Loucy (cell line): ENCODE measurements around the gene LAMA5.

ENCODE experiments used
- H2AFZ ChIP-seq: fragments of 200-600 bp; sonication (generic); 2 replicates; pipeline ENCODE4 v1.6.0; 2016; ENCODE audit warnings: antibody characterized with exemption, mild to moderate bottlenecking, low read length, moderate library complexity
- H3F3A ChIP-seq: fragments of 200-600 bp; 2 replicates; pipeline ENCODE4 v1.6.0; 2016; ENCODE audit warnings: antibody characterized with exemption, low read depth, mild to moderate bottlenecking
- H3K27me3 ChIP-seq: fragments of 200-600 bp; sonication (generic); 2 replicates; pipeline ENCODE4 v1.6.1; 2014; ENCODE audit warnings: low read length, mild to moderate bottlenecking; ENCODE audit not compliant: insufficient read depth, poor library complexity, severe bottlenecking
- H3K36me3 ChIP-seq: fragments of 200-600 bp; sonication (generic); 2 replicates; pipeline ENCODE4 v1.6.1; 2016; ENCODE audit warnings: low read length; ENCODE audit not compliant: insufficient read depth
- H3K4me1 ChIP-seq: fragments of 200-600 bp; sonication (generic); 2 replicates; pipeline ENCODE4 v1.5.1; 2014; ENCODE audit warnings: low read length, mild to moderate bottlenecking; ENCODE audit not compliant: insufficient read depth, poor library complexity, severe bottlenecking
- H3K4me2 ChIP-seq: fragments of 200-600 bp; sonication (generic); 2 replicates; pipeline ENCODE4 v1.6.0; 2014; ENCODE audit warnings: antibody characterized with exemption, low read length, low read depth, mild to moderate bottlenecking; ENCODE audit not compliant: poor library complexity, severe bottlenecking
- H3K4me3 ChIP-seq: fragments of 200-600 bp; sonication (generic); 2 replicates; pipeline ENCODE4 v1.5.1; 2014; ENCODE audit warnings: low read length, mild to moderate bottlenecking, mixed read lengths; ENCODE audit not compliant: poor library complexity, severe bottlenecking
- H3K79me2 ChIP-seq: fragments of 200-600 bp; sonication (generic); 2 replicates; pipeline ENCODE4 v1.6.1; 2014; ENCODE audit warnings: low read length; ENCODE audit not compliant: insufficient read depth
- H3K9ac ChIP-seq: fragments of 200-600 bp; sonication (generic); 2 replicates; pipeline ENCODE4 v1.6.0; 2014; ENCODE audit warnings: mild to moderate bottlenecking, low read depth, low read length, moderate library complexity; ENCODE audit not compliant: poor library complexity, severe bottlenecking
- H3K9me2 ChIP-seq: fragments of 200-600 bp; sonication (generic); replicated peaks from 2 replicates; pipeline ENCODE4 v1.6.1; 2016; ENCODE audit warnings: low read depth, low read length, mixed read lengths
- H3K9me3 ChIP-seq: fragments of 200-600 bp; sonication (generic); 2 replicates; pipeline ENCODE4 v1.6.1; 2014; ENCODE audit warnings: mild to moderate bottlenecking, antibody characterized with exemption, low read length, low read depth; ENCODE audit not compliant: insufficient read depth
- H4K20me1 ChIP-seq: fragments of 200-600 bp; sonication (generic); 2 replicates; pipeline ENCODE4 v1.6.0; 2014; ENCODE audit warnings: antibody characterized with exemption, low read length, mild to moderate bottlenecking; ENCODE audit not compliant: insufficient read depth, poor library complexity, severe bottlenecking
- EZH2phosphoT487 ChIP-seq: fragments of 200-600 bp; IDR thresholded peaks from 2 replicates; pipeline ENCODE4 v1.6.1; 2018; ENCODE audit warnings: antibody characterized with exemption, mild to moderate bottlenecking, moderate library complexity, borderline replicate concordance
- TF ChIP-seq, protein P1 (sequence below): fragments of 200-600 bp; sonication (generic); conservative IDR thresholded peaks from 2 replicates; pipeline ENCODE4 v1.5.1; 2014; ENCODE audit warnings: mild to moderate bottlenecking, antibody characterized with exemption, low read length

The LAMA5 gene, protein sequence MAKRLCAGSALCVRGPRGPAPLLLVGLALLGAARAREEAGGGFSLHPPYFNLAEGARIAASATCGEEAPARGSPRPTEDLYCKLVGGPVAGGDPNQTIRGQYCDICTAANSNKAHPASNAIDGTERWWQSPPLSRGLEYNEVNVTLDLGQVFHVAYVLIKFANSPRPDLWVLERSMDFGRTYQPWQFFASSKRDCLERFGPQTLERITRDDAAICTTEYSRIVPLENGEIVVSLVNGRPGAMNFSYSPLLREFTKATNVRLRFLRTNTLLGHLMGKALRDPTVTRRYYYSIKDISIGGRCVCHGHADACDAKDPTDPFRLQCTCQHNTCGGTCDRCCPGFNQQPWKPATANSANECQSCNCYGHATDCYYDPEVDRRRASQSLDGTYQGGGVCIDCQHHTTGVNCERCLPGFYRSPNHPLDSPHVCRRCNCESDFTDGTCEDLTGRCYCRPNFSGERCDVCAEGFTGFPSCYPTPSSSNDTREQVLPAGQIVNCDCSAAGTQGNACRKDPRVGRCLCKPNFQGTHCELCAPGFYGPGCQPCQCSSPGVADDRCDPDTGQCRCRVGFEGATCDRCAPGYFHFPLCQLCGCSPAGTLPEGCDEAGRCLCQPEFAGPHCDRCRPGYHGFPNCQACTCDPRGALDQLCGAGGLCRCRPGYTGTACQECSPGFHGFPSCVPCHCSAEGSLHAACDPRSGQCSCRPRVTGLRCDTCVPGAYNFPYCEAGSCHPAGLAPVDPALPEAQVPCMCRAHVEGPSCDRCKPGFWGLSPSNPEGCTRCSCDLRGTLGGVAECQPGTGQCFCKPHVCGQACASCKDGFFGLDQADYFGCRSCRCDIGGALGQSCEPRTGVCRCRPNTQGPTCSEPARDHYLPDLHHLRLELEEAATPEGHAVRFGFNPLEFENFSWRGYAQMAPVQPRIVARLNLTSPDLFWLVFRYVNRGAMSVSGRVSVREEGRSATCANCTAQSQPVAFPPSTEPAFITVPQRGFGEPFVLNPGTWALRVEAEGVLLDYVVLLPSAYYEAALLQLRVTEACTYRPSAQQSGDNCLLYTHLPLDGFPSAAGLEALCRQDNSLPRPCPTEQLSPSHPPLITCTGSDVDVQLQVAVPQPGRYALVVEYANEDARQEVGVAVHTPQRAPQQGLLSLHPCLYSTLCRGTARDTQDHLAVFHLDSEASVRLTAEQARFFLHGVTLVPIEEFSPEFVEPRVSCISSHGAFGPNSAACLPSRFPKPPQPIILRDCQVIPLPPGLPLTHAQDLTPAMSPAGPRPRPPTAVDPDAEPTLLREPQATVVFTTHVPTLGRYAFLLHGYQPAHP (N-terminal part only)

DNA sequence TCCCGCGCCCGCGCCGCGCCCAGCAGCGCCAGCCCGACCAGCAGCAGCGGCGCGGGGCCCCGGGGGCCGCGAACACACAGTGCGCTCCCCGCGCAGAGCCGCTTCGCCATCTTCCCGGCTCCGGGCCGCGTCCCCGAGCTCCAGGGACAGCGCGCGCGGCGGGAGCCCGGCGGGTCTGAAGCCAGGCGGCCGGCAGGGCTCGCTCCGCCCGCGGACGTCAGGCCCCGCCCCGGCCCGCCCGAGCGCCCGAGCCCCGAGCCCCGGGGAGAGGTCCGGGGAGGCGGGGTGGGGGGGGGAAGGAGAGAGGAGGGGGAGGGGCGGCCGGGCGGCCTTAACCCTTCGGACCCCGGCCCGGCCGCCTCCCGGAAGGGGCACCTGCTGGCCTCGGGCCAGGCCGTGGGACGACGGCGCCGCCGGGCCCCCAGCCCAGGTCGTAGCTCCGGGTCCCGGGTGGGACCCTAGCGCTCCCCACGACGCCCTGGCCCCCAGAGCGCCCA, at the start of gene LAMA5:
Gene LAMA5 (minus strand): TSS at position 177 of the 497 bp plus-strand sequence. CDS start 67 bp downstream, at position 110.
- TF ChIP-seq EZH2phosphoT487, result no peak
- no peaks in the 10 kb centered on the region for H4K20me1 ChIP-seq
- no peaks in the 10 kb centered on the region for H3K27me3 ChIP-seq
- no peaks in the 10 kb centered on the region for H3K9me3 ChIP-seq
- no peak within 1 kb of the TSS for H3K4me3 ChIP-seq
- no peaks in the 10 kb centered on the region for H3F3A ChIP-seq
- H3K4me1 ChIP-seq, result no peaks in the 10 kb centered on the region
- no peak within 1 kb of the TSS for H3K9ac ChIP-seq
- no peak within 1 kb of the TSS for H3K4me2 ChIP-seq
- H3K9me2 ChIP-seq, result no peaks in the 10 kb centered on the region
- H2AFZ ChIP-seq, result no peak within 1 kb of the TSS
- no peaks in the 10 kb centered on the region for H3K36me3 ChIP-seq
- no peaks in the 10 kb centered on the region for H3K79me2 ChIP-seq

DNA sequence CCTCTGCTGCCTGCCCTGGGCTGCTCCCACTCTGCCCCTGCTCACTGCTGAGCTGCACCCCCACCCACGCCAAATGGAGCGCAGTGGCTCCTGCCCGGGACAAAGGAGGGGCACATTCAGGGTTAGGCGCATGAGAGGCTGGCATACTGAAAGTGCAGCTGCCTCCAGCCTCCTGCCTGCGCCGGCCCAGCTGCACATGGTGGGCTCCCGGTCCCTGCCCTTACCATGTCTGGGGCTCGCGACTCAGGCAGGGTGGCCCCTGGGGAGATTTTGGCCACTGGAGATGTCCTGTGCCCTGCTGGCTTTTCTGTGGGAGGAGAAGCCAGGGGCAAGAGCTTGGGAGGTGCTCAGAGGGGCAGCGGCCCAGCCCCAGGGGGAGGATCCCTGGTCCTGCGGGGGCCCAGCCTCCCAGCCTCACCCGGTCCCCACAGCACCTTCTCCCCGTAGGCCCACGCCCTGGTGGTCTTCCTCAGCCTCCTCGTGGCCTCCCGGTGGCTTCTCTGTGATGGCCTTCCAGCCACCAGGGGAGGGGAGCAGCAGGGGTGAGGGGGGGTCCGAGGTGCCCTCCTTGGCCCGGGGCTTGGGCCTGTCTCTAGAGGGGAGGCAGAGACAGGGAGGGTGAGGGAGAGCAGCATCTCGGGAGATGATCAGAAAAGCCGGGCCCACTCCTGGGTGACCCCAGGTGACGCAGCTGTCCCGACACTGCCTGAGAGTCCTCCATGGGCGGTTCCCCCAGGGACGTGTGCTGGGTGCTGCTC, 48.4 kb upstream of the LAMA5 start:
- Histone ChIP-seq H3K4me1 (peaks cover 1% of the 10 kb centered on the region), H3K4me3 (no peak overlapping the region), H3K9ac (no peak overlapping the region), H3K27me3 (no peaks in the 10 kb centered on the region), H3F3A (no peaks in the 10 kb centered on the region), H4K20me1 (no peaks in the 10 kb centered on the region), H3K79me2 (no peaks in the 10 kb centered on the region), H3K4me2 (no peak overlapping the region), H2AFZ (no peak overlapping the region), H3K9me2 (no peaks in the 10 kb centered on the region), H3K9me3 (no peaks in the 10 kb centered on the region), H3K36me3 (no peaks in the 10 kb centered on the region)
- TF ChIP-seq EZH2phosphoT487, result no peak
- TF ChIP-seq, protein P1, sequence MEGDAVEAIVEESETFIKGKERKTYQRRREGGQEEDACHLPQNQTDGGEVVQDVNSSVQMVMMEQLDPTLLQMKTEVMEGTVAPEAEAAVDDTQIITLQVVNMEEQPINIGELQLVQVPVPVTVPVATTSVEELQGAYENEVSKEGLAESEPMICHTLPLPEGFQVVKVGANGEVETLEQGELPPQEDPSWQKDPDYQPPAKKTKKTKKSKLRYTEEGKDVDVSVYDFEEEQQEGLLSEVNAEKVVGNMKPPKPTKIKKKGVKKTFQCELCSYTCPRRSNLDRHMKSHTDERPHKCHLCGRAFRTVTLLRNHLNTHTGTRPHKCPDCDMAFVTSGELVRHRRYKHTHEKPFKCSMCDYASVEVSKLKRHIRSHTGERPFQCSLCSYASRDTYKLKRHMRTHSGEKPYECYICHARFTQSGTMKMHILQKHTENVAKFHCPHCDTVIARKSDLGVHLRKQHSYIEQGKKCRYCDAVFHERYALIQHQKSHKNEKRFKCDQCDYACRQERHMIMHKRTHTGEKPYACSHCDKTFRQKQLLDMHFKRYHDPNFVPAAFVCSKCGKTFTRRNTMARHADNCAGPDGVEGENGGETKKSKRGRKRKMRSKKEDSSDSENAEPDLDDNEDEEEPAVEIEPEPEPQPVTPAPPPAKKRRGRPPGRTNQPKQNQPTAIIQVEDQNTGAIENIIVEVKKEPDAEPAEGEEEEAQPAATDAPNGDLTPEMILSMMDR, result no peak

DNA sequence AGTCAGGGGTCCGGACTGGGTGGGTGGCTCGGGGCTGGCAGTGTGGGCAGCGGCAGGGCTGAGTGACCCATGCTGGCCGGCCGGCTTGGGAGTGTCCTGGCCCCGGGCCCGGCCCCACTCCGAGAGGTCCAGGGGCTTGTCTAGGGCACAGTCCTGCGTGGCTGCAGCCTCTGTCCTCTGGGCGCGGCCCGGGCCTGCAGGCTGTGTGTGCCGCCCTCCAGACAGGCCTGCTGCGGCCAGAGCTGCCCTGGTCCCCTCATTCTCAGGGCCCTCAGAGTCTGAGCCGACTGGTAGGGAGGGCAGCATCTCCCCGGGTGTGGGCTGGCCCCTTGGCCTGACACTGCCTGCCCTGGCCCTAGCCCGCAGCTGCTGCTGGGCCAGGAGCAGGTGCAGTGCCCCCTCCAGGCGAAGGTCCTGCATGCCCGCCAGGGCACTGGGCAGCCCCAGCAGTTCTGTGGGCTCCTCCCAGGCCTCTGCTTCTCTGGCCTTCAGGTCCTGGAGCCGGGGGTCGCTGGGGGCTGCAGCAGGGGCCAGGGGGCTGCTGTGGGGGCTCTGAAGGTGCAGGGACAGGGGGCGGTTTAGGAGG, 46.9 kb upstream of the LAMA5 start:
- Histone ChIP-seq H3K9me2 (no peaks in the 10 kb centered on the region), H4K20me1 (no peaks in the 10 kb centered on the region), H3F3A (no peaks in the 10 kb centered on the region), H2AFZ (no peak overlapping the region), H3K9ac (no peak overlapping the region), H3K27me3 (no peaks in the 10 kb centered on the region), H3K36me3 (no peaks in the 10 kb centered on the region), H3K9me3 (no peaks in the 10 kb centered on the region), H3K4me1 (peaks cover 11% of the 10 kb centered on the region), H3K79me2 (no peaks in the 10 kb centered on the region), H3K4me3 (no peak overlapping the region), H3K4me2 (no peak overlapping the region)
- TF ChIP-seq, protein P1, result peak; percentile 47
- TF ChIP-seq EZH2phosphoT487, result no peak
